K562 (cell line): ENCODE data around the gene GZF1. TPM values are rescaled to one million over a fixed set of nuclear protein-coding genes. Genes with fewer than 3 reads are reported as not detected.

ENCODE experiments used
- ATAC-seq: fragments of 200-7000 bp; cut with Tn5 transposase; 3 replicates; pipeline ENCODE4 v1.9.1; 2020; ENCODE audit warnings: moderate library complexity
- BruUV-seq: library from RNA; stranded (reverse); fragments of 400-500 nt; replicated peaks from 2 replicates; lab custom pipeline; 2021; lab: Mats Ljungman, UMichigan
- CTCF ChIA-PET: fragments of 300-600 bp; formaldehyde crosslinking; extraction: SDS; loops from one replicate; lab custom pipeline; 2021; ENCODE audit warnings: low intra/inter-chr PET ratio; lab: Yijun Ruan, JAX
- POLR2A ChIA-PET: fragments of 300-600, 350-650 bp; sonication (Branson Sonifier 250); formaldehyde crosslinking; extraction: SDS; loops from one replicate; lab custom pipeline; 2021; ENCODE audit warnings: antibody characterized with exemption, inconsistent platforms; lab: Yijun Ruan, JAX
- DNase-seq, 4 experiments: peaks; one replicate each; pipeline versions ENCODE4 v3.0.0 to v3.0.0-alpha.2; 2011 to 2018; ENCODE audit warnings: low spot score in 3 of 4, mixed read lengths in 3 of 4; ENCODE audit errors: extremely low read depth in 1 of 4
- FAIRE-seq: peaks from 2 replicates; lab custom pipeline; 2011; peaks lifted over from hg19 to GRCh38; lab: Jason Lieb, UNC
- H2AFZ ChIP-seq: 2 replicates; pipeline ENCODE4 v1.6.0; 2011; ENCODE audit warnings: low read depth, low read length, control low read depth, inconsistent platforms
- H3K27ac ChIP-seq: fragments of 200-600 bp; 3 replicates; pipeline ENCODE4 v1.8.0; 2011; ENCODE audit warnings: low read depth, mild to moderate bottlenecking, control low read depth, inconsistent platforms, low read length, moderate library complexity, mixed read lengths; ENCODE audit errors: extremely low read depth
- H3K27me3 ChIP-seq, 2 experiments: fragments of 300-600 bp in 1 of 2; 2 replicates in 1 of 2; 3 replicates in 1 of 2; pipeline versions ENCODE4 v1.6.0 to v1.8.0; 2011; ENCODE audit warnings: inconsistent platforms in 2 of 2, low read length in 2 of 2, mild to moderate bottlenecking in 1 of 2, mixed read lengths in 1 of 2, moderate library complexity in 1 of 2; ENCODE audit not compliant: control insufficient read depth in 2 of 2, insufficient read depth in 2 of 2
- H3K36me3 ChIP-seq: fragments of 300-600 bp; 3 replicates; pipeline ENCODE4 v1.8.0; 2011; ENCODE audit warnings: mild to moderate bottlenecking, low read length, inconsistent platforms; ENCODE audit not compliant: control insufficient read depth, insufficient read depth
- H3K4me1 ChIP-seq, 2 experiments: fragments of 200-600 bp in 1 of 2; replicated peaks in 1 of 2; 2 replicates in 1 of 2; 3 replicates in 1 of 2; pipeline versions ENCODE4 v1.5.1 to v1.8.0; 2011; ENCODE audit warnings: inconsistent platforms in 2 of 2, low read length in 2 of 2, mild to moderate bottlenecking in 1 of 2, mixed read lengths in 1 of 2, moderate library complexity in 1 of 2; ENCODE audit not compliant: control insufficient read depth in 2 of 2, insufficient read depth in 2 of 2
- H3K4me2 ChIP-seq: 2 replicates; pipeline ENCODE4 v1.6.1; 2011; ENCODE audit warnings: low read length, control low read depth, inconsistent platforms, mixed read lengths; ENCODE audit not compliant: insufficient read depth
- H3K4me3 ChIP-seq: fragments of 200-600 bp; sonication (generic), shearing (Covaris generic); 2 replicates; pipeline ENCODE4 v1.5.1; 2016; ENCODE audit warnings: control low read depth, inconsistent platforms
- H3K79me2 ChIP-seq: fragments of 200-600 bp; 3 replicates; pipeline ENCODE4 v1.8.0; 2011; ENCODE audit warnings: low read length, inconsistent platforms; ENCODE audit not compliant: control insufficient read depth, insufficient read depth
- H3K9ac ChIP-seq, 2 experiments: 2 replicates each; pipeline versions ENCODE4 v1.6.0 to v1.6.1; 2011; ENCODE audit warnings: low read depth in 2 of 2, low read length in 2 of 2, control low read depth in 1 of 2, inconsistent platforms in 1 of 2, mild to moderate bottlenecking in 1 of 2, mixed read lengths in 1 of 2; ENCODE audit not compliant: insufficient read depth in 1 of 2
- H3K9me1 ChIP-seq: one replicate; pipeline ENCODE4 v1.6.0; 2011; ENCODE audit warnings: inconsistent platforms, mild to moderate bottlenecking, low read length, moderate library complexity; ENCODE audit not compliant: control insufficient read depth, insufficient read depth
- H3K9me3 ChIP-seq: replicated peaks from 2 replicates; pipeline ENCODE4 v1.5.1; 2011; ENCODE audit warnings: low read depth, low read length, inconsistent platforms; ENCODE audit not compliant: control insufficient read depth, insufficient read depth
- H4K20me1 ChIP-seq: replicated peaks from 2 replicates; pipeline ENCODE4 v1.6.1; 2011; ENCODE audit warnings: low read length, inconsistent platforms, mixed read lengths; ENCODE audit not compliant: control insufficient read depth, insufficient read depth
- AFF1 ChIP-seq, 2 experiments: fragments of 450-650 bp; IDR thresholded peaks; 2 replicates each; pipeline ENCODE4 v1.6.1; 2018; ENCODE audit warnings: mild to moderate bottlenecking in 2 of 2, low read depth in 1 of 2; ENCODE audit not compliant: partially characterized antibody in 2 of 2
- ARID2 ChIP-seq: fragments of 450-650 bp; IDR thresholded peaks from 2 replicates; pipeline ENCODE4 v1.6.1; 2017; ENCODE audit warnings: antibody characterized with exemption, mild to moderate bottlenecking
- CREBBP ChIP-seq: IDR thresholded peaks from one replicate; pipeline ENCODE4 v1.6.1; 2012; ENCODE audit warnings: low read depth, mild to moderate bottlenecking, control low read depth, inconsistent platforms, low read length
- KDM5B ChIP-seq: fragments of 200-600 bp; sonication (generic); IDR thresholded peaks from 2 replicates; pipeline ENCODE4 v1.6.1; 2012; ENCODE audit warnings: low read depth, mild to moderate bottlenecking, moderate library complexity, low read length, control low read depth, inconsistent platforms; ENCODE audit not compliant: insufficient replicate concordance
- MITF ChIP-seq: IDR thresholded peaks from 2 replicates; pipeline ENCODE4 v1.6.1; 2014; ENCODE audit warnings: antibody characterized with exemption
- TARDBP ChIP-seq: fragments of 450-650 bp; IDR thresholded peaks from 2 replicates; pipeline ENCODE4 v1.6.1; 2016
- ZBTB49 ChIP-seq: sonication (generic); formaldehyde crosslinking; IDR thresholded peaks from 2 replicates; pipeline ENCODE4 v1.8.0; 2022; ENCODE audit warnings: missing genetic modification reagents, mild to moderate bottlenecking, borderline replicate concordance
- ZMIZ1 ChIP-seq, 2 experiments: fragments of 150-350 bp in 1 of 2; IDR thresholded peaks; 2 replicates each; pipeline ENCODE4 v1.6.1; 2012 to 2016; ENCODE audit warnings: low read depth in 2 of 2, low read length in 2 of 2, mild to moderate bottlenecking in 1 of 2, moderate library complexity in 1 of 2
- WGBS: fragments of 100-300 bp; shearing (Covaris generic); methylation state at CpG from one replicate; pipeline ENCODE4 v1.1.6; 2016; ENCODE audit warnings: low coverage, mixed read lengths; ENCODE audit not compliant: insufficient coverage; ENCODE audit errors: missing lambda C conversion rate; 5-methylcytosine and 5-hydroxymethylcytosine counted together
- in situ Hi-C: fragments of 300-500 bp; cut with MboI; formaldehyde crosslinking; loops from 4 replicates; pipeline ENCODE4 v1.15.0; 2018; ENCODE audit warnings: inconsistent platforms, mixed read lengths
- intact Hi-C: fragments of 100-400 bp; cut with micrococcal nuclease; formaldehyde crosslinking; loops from 2 replicates; pipeline ENCODE4 v1.14.2; 2022
- polyA plus RNA-seq, 8 experiments: library from polyadenylated mRNA; depleted of rRNA in 4 of 8; stranded (reverse) in 5 of 8; unstranded in 3 of 8; fragments of >200 nt; fragmentation: Nextera tagmentation in 2 of 8; fragmentation: Illumina TruSeq in 1 of 8; extraction: Ambion mirVana in 2 of 8; extraction: Trizol in 1 of 8; gene quantifications; 2 replicates each; pipeline versions ENCODE4 v1.2.1 to v1.2.3, GENCODE V29; 2011 to 2014; ENCODE audit warnings: inconsistent platforms in 1 of 8, missing spikeins in 1 of 8
- total RNA-seq, 7 experiments: library from RNA; depleted of rRNA in 6 of 7; stranded (reverse); fragments of >200 nt in 6 of 7; fragmentation: Illumina TruSeq in 2 of 7; extraction: Trizol in 2 of 7; gene quantifications; 2 replicates each; pipeline versions ENCODE4 v1.2.1 to v1.2.3, GENCODE V29; 2011 to 2021; ENCODE audit warnings: low replicate concordance in 1 of 7

Gene GZF1
- total and polyA plus RNA-seq, 9 of the 15 experiments (the other 6 are each of a cell fraction or from before 2014, with no cell fraction given), result 1.2 to 15.7 (median 7.4) TPM

DNA sequence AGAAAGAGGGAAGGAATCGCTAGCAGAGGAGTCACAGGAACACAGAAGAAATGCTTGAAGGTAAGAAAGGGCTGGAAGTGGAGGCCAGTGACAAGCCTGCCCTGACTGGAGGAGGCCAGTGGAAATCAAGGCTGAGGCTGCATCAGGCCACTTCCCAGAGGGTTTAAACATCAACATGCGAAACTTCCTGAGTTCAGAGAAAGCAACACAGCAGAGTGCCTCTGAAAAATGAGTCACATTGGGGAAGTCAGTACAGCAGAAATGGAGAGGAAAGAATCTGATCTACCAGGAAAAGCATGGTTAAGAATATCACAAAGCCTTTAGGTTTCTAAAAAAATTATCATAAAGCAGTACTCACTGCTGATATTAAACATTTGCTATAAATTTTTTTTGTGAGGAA is 36.0 kb downstream of the GZF1 start:
- no peaks in the 10 kb centered on the region for H3K9me1 ChIP-seq
- FAIRE-seq (no peak), DNase-seq (no peak), ATAC-seq (no peak)
- H3K4me1 ChIP-seq, result no peaks in the 10 kb centered on the region
- H3K9ac ChIP-seq, result no peak overlapping the region
- H4K20me1 ChIP-seq, result no peaks in the 10 kb centered on the region
- WGBS, result 83% methylated on average over 2 of the region's 2 CpGs
- H3K4me2 ChIP-seq, result no peak overlapping the region
- TF ChIP-seq ZMIZ1 (IDR thresholded peaks at IDR 0.05; ENCODE audit: low read depth in 2 of 2, low read length in 2 of 2) (no peak), TARDBP (no peak), CREBBP (no peak), ARID2 (no peak), ZBTB49 (CRISPR knock-in tag) (no peak), MITF (no peak), KDM5B (no peak), AFF1 (IDR thresholded peaks at IDR 0.05; ENCODE audit: low read depth in 1 of 2, partially characterized antibody in 2 of 2) (no peak)
- H2AFZ ChIP-seq, result no peak overlapping the region
- no peaks in the 10 kb centered on the region for H3K9me3 ChIP-seq
- no peaks in the 10 kb centered on the region for H3K27me3 ChIP-seq
- peaks cover 65% of the 10 kb centered on the region for H3K36me3 ChIP-seq
- intact Hi-C loops, result no loop called here
- no peak overlapping the region for H3K4me3 ChIP-seq
- peaks cover 15% of the 10 kb centered on the region; the same call in 2 of the 3 replicates for H3K79me2 ChIP-seq
- POLR2A ChIA-PET, result interaction anchor here (0.9 kb wide), 1 partner anchor 11 kb away, joined by 3 read pairs; no protein-coding TSS in a partner anchor
- CTCF ChIA-PET, result no interaction called here
- no peak overlapping the region for H3K27ac ChIP-seq
- in situ Hi-C loops, result no loop called here
- BruUV-seq, result no TSS peak
